ENCODE measurements around the gene PDZD7.

GRCh38 chr10:101065481-101066145, 34.7 kb upstream of the PDZD7 start:
- TF ChIP-seq CTCF (IDR thresholded peaks at IDR 0.05; ENCODE audit: low read depth, low read length) (no peak), MAX (IDR thresholded peaks at IDR 0.05; ENCODE audit: low read depth, low read length) (peak; percentile 60), POLR2A (IDR thresholded peaks at IDR 0.05; ENCODE audit: extremely low read depth, insufficient read length) (no peak), MYC (IDR thresholded peaks at IDR 0.05; ENCODE audit: low read depth, low read length) (peak; percentile 37; the same call in 1 of the 2 replicates)

All from NB4 (cell line).